Brain microvascular endothelial cell (primary cell): ENCODE measurements around the gene GPA33.

Source experiments
- DNase-seq: peaks from one replicate; pipeline ENCODE4 v3.0.0-alpha.2; 2020
- H3K27ac ChIP-seq: fragments of 250-450 bp; sonication (Bioruptor Pico); 2 replicates; pipeline ENCODE4 v1.5.1; 2020; ENCODE audit warnings: mild to moderate bottlenecking, moderate library complexity
- H3K27me3 ChIP-seq: fragments of 250-450 bp; sonication (Bioruptor Pico); replicated peaks from 2 replicates; pipeline ENCODE4 v1.5.1; 2020; ENCODE audit warnings: mild to moderate bottlenecking
- H3K36me3 ChIP-seq: fragments of 250-450 bp; sonication (Bioruptor Pico); replicated peaks from 2 replicates; pipeline ENCODE4 v1.5.1; 2020; ENCODE audit warnings: mild to moderate bottlenecking
- H3K4me3 ChIP-seq: 2 replicates; pipeline ENCODE4 v1.5.1; 2011; ENCODE audit warnings: low read depth, mild to moderate bottlenecking, control low read depth, low read length, moderate library complexity
- in situ Hi-C: cut with HindIII; loops from 2 replicates; pipeline ENCODE4 v1.10.0; 2017; ENCODE audit warnings: low sequenced_read_pairs, low pct_ligation_motif_present
- TF ChIP-seq, protein P1 (sequence below): IDR thresholded peaks from 2 replicates; pipeline ENCODE4 v1.5.1; 2011; ENCODE audit warnings: low read depth, mild to moderate bottlenecking, moderate library complexity, low read length, control low read depth, inconsistent platforms; ENCODE audit errors: missing control alignments

GPA33 gene

DNA sequence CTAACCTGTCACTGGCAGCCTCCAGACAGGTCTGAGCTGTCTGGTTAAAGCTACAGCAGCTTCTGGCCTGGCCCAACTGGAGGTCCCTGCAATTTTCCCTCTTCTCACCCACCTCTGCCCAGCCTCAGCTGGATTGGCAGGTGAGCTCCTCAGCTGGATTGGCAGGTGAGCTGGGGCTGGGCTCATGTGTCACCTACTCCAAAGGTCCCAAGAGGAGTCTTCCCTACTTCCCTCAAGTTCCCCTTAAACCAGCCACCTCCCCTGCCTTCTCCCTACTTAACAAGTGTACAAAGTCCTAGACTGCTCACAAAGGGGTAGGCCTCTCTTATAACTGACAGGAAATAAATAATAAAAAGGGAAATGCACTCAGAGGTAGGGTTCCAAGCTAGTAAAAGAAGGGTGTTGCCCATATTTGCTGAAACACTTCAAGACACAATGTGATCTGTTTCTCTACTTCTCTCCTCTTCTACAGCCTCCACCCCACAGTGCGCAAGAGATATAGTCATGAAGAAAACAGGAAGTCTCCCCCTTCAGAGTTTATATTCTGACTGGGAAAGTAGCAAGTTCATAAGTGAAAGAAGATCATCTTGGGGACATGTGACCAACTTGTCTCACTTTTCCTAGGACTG lies at the start of gene GPA33:
GPA33 (minus strand) TSS at position 64 of the 629 bp plus-strand sequence. CDS start 90 bp downstream, outside the sequence.
- in situ Hi-C loops, result no loop called here
- TF ChIP-seq, protein P1, sequence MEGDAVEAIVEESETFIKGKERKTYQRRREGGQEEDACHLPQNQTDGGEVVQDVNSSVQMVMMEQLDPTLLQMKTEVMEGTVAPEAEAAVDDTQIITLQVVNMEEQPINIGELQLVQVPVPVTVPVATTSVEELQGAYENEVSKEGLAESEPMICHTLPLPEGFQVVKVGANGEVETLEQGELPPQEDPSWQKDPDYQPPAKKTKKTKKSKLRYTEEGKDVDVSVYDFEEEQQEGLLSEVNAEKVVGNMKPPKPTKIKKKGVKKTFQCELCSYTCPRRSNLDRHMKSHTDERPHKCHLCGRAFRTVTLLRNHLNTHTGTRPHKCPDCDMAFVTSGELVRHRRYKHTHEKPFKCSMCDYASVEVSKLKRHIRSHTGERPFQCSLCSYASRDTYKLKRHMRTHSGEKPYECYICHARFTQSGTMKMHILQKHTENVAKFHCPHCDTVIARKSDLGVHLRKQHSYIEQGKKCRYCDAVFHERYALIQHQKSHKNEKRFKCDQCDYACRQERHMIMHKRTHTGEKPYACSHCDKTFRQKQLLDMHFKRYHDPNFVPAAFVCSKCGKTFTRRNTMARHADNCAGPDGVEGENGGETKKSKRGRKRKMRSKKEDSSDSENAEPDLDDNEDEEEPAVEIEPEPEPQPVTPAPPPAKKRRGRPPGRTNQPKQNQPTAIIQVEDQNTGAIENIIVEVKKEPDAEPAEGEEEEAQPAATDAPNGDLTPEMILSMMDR, result no peak
- no peaks in the 10 kb centered on the region for H3K27me3 ChIP-seq
- H3K36me3 ChIP-seq, result no peaks in the 10 kb centered on the region
- H3K4me3 ChIP-seq, result no peak within 1 kb of the TSS
- DNase-seq, result no peak
- H3K27ac ChIP-seq, result no peak within 1 kb of the TSS

GRCh38 chr1:167138703-167139102 lies 48.5 kb upstream of the GPA33 start:
- TF ChIP-seq, protein P1, result no peak
- Histone ChIP-seq H3K36me3 (no peaks in the 10 kb centered on the region), H3K27ac (no peak overlapping the region), H3K4me3 (no peak overlapping the region), H3K27me3 (no peaks in the 10 kb centered on the region)
- DNase-seq, result no peak
- in situ Hi-C loops, result no loop called here

- in situ Hi-C loops, result no loop called here
- TF ChIP-seq, protein P1, result no peak
- Histone ChIP-seq H3K36me3 (no peaks in the 10 kb centered on the region), H3K4me3 (no peak overlapping the region), H3K27ac (no peak overlapping the region), H3K27me3 (no peaks in the 10 kb centered on the region)
- no peak for DNase-seq
These were observed 47.8 kb upstream of the GPA33 start for GRCh38 chr1:167137793-167138510.

DNA sequence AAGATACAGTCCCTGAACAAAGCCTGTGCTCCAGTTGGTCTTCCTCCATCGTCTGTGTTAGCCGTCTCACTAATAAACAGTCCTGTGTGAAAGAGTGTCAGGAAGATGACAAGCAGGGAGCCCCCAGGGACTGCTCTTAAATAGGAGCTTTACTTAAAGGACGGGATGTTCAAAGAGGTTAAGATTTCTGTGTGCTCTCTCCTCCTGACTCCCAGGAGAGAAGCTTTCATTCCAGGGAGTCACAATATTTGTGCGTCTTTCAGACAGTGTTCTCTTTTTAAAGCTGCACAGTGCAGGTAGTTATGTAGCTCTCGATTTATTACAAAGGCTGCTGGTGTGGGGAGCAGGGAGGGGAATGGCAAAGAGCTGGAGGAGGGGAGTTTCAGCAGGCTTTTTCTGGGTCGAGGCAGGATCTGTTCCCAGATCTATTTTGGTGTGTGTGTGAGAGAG lies 47.2 kb upstream of the GPA33 start:
- TF ChIP-seq, protein P1, result no peak
- no peak overlapping the region for H3K4me3 ChIP-seq
- in situ Hi-C loops, result no loop called here
- H3K36me3 ChIP-seq, result no peaks in the 10 kb centered on the region
- no peak overlapping the region for H3K27ac ChIP-seq
- no peak for DNase-seq
- H3K27me3 ChIP-seq, result no peaks in the 10 kb centered on the region

GRCh38 chr1:167136806-167137205 lies 46.6 kb upstream of the GPA33 start:
- Histone ChIP-seq H3K36me3 (no peaks in the 10 kb centered on the region), H3K27ac (no peak overlapping the region), H3K27me3 (no peaks in the 10 kb centered on the region), H3K4me3 (no peak overlapping the region)
- in situ Hi-C loops, result no loop called here
- DNase-seq, result no peak
- TF ChIP-seq, protein P1, result no peak
